Activated CD4-positive, alpha-beta memory T cell treated with anti-CD3 and anti-CD28 coated beads for 36 hours (primary cell): ENCODE data around the gene MYB. TPM values are rescaled to one million over a fixed set of nuclear protein-coding genes. Genes with fewer than 3 reads are reported as not detected.

ENCODE experiments used
- microRNA-seq: library from miRNA; unstranded; fragments of <30 nt; microRNA quantifications from one replicate; pipeline ENCODE4 v1.2.0, GENCODE V29; 2022; ENCODE audit warnings: borderline number of aligned reads, borderline microRNAs expressed, borderline replicate concordance
- total RNA-seq, 2 experiments: library from RNA; stranded (reverse); gene quantifications; one replicate each; pipeline ENCODE4 v1.2.3, GENCODE V29; 2021

MYB gene
- total RNA-seq, 2 experiments from 2014 or later, result 19.4 to 19.7 TPM

Small RNA genes lying within 50 kb of the gene (microRNA-seq; reads per million reads assigned to microRNA genes)
- gene MIR548A2, result not detected

Other genes with a start within 250 kb of the MYB start
- gene ALDH8A1, start 231.2 kb upstream of the MYB start, total RNA-seq, result under 1 TPM; 0.24 to 0.81 TPM
- gene HBS1L, start 126.5 kb upstream of the MYB start, total RNA-seq, result 100 to 1,000 TPM; 117 to 123 TPM